SU-DHL-6 (cell line): ENCODE results near the gene TNFRSF25.

Experiments used
- H2AFZ ChIP-seq: fragments of 200-600 bp; sonication (generic); 2 replicates; pipeline ENCODE4 v1.6.1; 2014; ENCODE audit warnings: low read depth, mild to moderate bottlenecking, moderate library complexity, mixed read lengths, antibody characterized with exemption, low read length; ENCODE audit not compliant: severe bottlenecking
- H3F3A ChIP-seq: fragments of 200-600 bp; shearing (Covaris generic); 2 replicates; pipeline ENCODE4 v1.6.0; 2016; ENCODE audit warnings: antibody characterized with exemption, mild to moderate bottlenecking; ENCODE audit not compliant: insufficient read depth
- H3K27ac ChIP-seq: fragments of 200-600 bp; sonication (generic); 2 replicates; pipeline ENCODE4 v1.5.1; 2016; ENCODE audit warnings: low read depth, mild to moderate bottlenecking, low read length, moderate library complexity, mixed read lengths
- H3K27me3 ChIP-seq: fragments of 200-600 bp; sonication (generic), shearing (Covaris generic); 2 replicates; pipeline ENCODE4 v1.6.0; 2014; ENCODE audit warnings: mild to moderate bottlenecking, low read length
- H3K36me3 ChIP-seq: fragments of 200-600 bp; sonication (generic); 2 replicates; pipeline ENCODE4 v1.6.1; 2014; ENCODE audit warnings: mild to moderate bottlenecking, low read length, mixed read lengths
- H3K4me2 ChIP-seq: fragments of 300-600, 200-600 bp; shearing (Covaris generic), sonication (generic); 2 replicates; pipeline ENCODE4 v1.6.0; 2014; ENCODE audit warnings: low read length, low read depth, mild to moderate bottlenecking; ENCODE audit not compliant: poor library complexity, severe bottlenecking
- H3K4me3 ChIP-seq: fragments of 200-600 bp; sonication (generic); 2 replicates; pipeline ENCODE4 v1.5.1; 2014; ENCODE audit warnings: antibody characterized with exemption, low read length, mild to moderate bottlenecking, mixed read lengths; ENCODE audit not compliant: insufficient read depth, poor library complexity, severe bottlenecking
- H3K79me2 ChIP-seq: fragments of 200-600 bp; sonication (generic); 2 replicates; pipeline ENCODE4 v1.6.1; 2014; ENCODE audit warnings: mild to moderate bottlenecking, low read length, moderate library complexity; ENCODE audit not compliant: insufficient read depth
- H3K9ac ChIP-seq: fragments of 200-600 bp; sonication (generic); 2 replicates; pipeline ENCODE4 v1.7.0; 2014; ENCODE audit warnings: mild to moderate bottlenecking, low read length
- H3K9me2 ChIP-seq: fragments of 200-600 bp; sonication (generic); replicated peaks from 2 replicates; pipeline ENCODE4 v1.6.1; 2014; ENCODE audit warnings: low read length; ENCODE audit not compliant: insufficient read depth
- H3K9me3 ChIP-seq: fragments of 200-600 bp; sonication (generic); 2 replicates; pipeline ENCODE4 v1.6.1; 2014; ENCODE audit warnings: low read length, mixed read lengths; ENCODE audit not compliant: insufficient read depth
- H4K20me1 ChIP-seq: fragments of 200-600 bp; sonication (generic); 2 replicates; pipeline ENCODE4 v1.6.1; 2014; ENCODE audit warnings: low read depth, mild to moderate bottlenecking, antibody characterized with exemption, low read length, moderate library complexity, mixed read lengths
- CTCF ChIP-seq: fragments of 200-600 bp; sonication (generic); IDR thresholded peaks from one replicate; pipeline ENCODE4 v1.5.1; 2017; ENCODE audit warnings: antibody characterized with exemption, mild to moderate bottlenecking, low read length, moderate library complexity; ENCODE audit not compliant: insufficient read depth, poor library complexity, severe bottlenecking
- EZH2phosphoT487 ChIP-seq: fragments of 200-600 bp; sonication (generic), shearing (Covaris generic); conservative IDR thresholded peaks from 2 replicates; pipeline ENCODE4 v1.6.1; 2018; ENCODE audit warnings: mild to moderate bottlenecking, antibody characterized with exemption, low read length, moderate library complexity, mixed read lengths

Gene TNFRSF25

GRCh38 chr1:6466751-6467150, 778 bp upstream of the TNFRSF25 start:
- TF ChIP-seq CTCF: no peak
- no peak for TF ChIP-seq EZH2phosphoT487
- no peaks in the 10 kb centered on the region for H3K36me3 ChIP-seq
- H3K4me3 ChIP-seq: no peak overlapping the region
- H3K27ac ChIP-seq: no peak overlapping the region
- H3K4me2 ChIP-seq: no peak overlapping the region
- no peak overlapping the region for H3K9ac ChIP-seq
- H3K9me2 ChIP-seq: no peaks in the 10 kb centered on the region
- no peaks in the 10 kb centered on the region for H3F3A ChIP-seq
- H2AFZ ChIP-seq: no peak overlapping the region
- no peaks in the 10 kb centered on the region for H3K79me2 ChIP-seq
- no peaks in the 10 kb centered on the region for H3K27me3 ChIP-seq
- no peaks in the 10 kb centered on the region for H3K9me3 ChIP-seq
- no peaks in the 10 kb centered on the region for H4K20me1 ChIP-seq

- no peak overlapping the region for H2AFZ ChIP-seq
- no peak overlapping the region for H3K27ac ChIP-seq
- H3K9me2 ChIP-seq: no peaks in the 10 kb centered on the region
- H3K4me3 ChIP-seq: no peak overlapping the region
- H4K20me1 ChIP-seq: no peaks in the 10 kb centered on the region
- no peak overlapping the region for H3K4me2 ChIP-seq
- no peaks in the 10 kb centered on the region for H3K9me3 ChIP-seq
- H3K79me2 ChIP-seq: no peaks in the 10 kb centered on the region
- no peak for TF ChIP-seq EZH2phosphoT487
- no peak for TF ChIP-seq CTCF
- no peaks in the 10 kb centered on the region for H3K36me3 ChIP-seq
- no peaks in the 10 kb centered on the region for H3K27me3 ChIP-seq
- no peak overlapping the region for H3K9ac ChIP-seq
- H3F3A ChIP-seq: no peaks in the 10 kb centered on the region
Observed at GRCh38 chr1:6465461-6466005, 440 bp downstream of the TNFRSF25 start.

- no peak overlapping the region for H3K27ac ChIP-seq
- no peak overlapping the region for H3K9ac ChIP-seq
Observed at GRCh38 chr1:6464915-6465314, 1.1 kb downstream of the TNFRSF25 start.

More at GRCh38 chr1:6464915-6465314, 1.1 kb downstream of the TNFRSF25 start:
- Histone ChIP-seq H4K20me1 (no peaks in the 10 kb centered on the region), H3K27me3 (no peaks in the 10 kb centered on the region), H3K36me3 (no peaks in the 10 kb centered on the region), H3K4me2 (no peak overlapping the region), H2AFZ (no peak overlapping the region), H3K79me2 (no peaks in the 10 kb centered on the region), H3K9me3 (no peaks in the 10 kb centered on the region), H3K9me2 (no peaks in the 10 kb centered on the region), H3K4me3 (no peak overlapping the region), H3F3A (no peaks in the 10 kb centered on the region)
- TF ChIP-seq EZH2phosphoT487 (no peak), CTCF (no peak)
